Lung microvascular endothelial cell (primary cell): ENCODE results near the gene RXFP4. TPM values are rescaled to one million over a fixed set of nuclear protein-coding genes. Genes with fewer than 3 reads are reported as not detected.
"Not testable (repeated sequence)": the region's sequence is repeated elsewhere in the genome, so short reads cannot be mapped to it uniquely, and the experiment has no call there.

Experiments
- DNase-seq, 2 donors: peaks; one replicate each; pipeline versions ENCODE4 v3.0.0 to v3.0.0-alpha.2; 2010; ENCODE audit warnings: low read depth in 2 of 2
- total RNA-seq: library from RNA; depleted of rRNA; stranded (reverse); fragments of >200 nt; gene quantifications from 2 replicates; pipeline ENCODE4 v1.2.1, GENCODE V29; 2014

Gene RXFP4, protein sequence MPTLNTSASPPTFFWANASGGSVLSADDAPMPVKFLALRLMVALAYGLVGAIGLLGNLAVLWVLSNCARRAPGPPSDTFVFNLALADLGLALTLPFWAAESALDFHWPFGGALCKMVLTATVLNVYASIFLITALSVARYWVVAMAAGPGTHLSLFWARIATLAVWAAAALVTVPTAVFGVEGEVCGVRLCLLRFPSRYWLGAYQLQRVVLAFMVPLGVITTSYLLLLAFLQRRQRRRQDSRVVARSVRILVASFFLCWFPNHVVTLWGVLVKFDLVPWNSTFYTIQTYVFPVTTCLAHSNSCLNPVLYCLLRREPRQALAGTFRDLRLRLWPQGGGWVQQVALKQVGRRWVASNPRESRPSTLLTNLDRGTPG
- not detected in 2 replicates for total RNA-seq

DNA sequence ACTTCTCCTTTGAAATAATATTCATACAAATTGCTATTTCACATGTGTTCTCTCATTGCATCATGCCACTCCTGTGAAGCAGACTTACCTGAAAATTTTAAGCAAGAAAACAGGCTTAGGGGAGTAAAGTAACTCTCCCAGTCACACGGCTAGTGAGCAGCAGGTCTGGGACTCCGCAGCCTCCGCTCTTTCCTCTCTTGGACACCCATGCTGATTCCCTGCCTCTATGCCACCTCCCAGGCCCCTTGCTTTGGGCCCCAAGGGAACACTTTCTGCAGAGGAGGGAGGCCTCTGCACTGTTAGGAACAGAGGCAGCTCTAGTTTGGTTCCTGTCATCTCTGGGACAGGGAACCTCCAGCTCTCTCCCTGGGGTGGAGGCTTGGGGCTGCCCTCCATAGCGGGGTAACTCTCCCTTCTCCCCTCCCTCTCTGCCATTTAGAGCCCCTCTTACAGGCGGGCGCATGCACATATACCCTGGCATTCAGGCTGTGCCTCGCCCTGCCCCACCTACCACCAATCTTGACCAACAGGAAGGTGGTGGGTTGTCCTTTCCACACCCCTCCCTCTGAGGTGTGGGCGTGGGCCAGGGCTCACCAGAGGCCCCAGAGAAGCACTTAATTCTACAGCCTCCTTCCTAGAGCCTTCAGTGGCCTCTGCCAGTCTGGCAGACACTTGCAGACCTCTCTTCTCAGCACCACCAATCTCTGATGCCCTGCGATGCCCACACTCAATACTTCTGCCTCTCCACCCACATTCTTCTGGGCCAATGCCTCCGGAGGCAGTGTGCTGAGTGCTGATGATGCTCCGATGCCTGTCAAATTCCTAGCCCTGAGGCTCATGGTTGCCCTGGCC, at the start of gene RXFP4:
RXFP4 (plus strand) TSS at position 646 of the 852 bp plus-strand sequence; CDS start at position 718, 72 bp downstream.
- no peak for DNase-seq

DNA sequence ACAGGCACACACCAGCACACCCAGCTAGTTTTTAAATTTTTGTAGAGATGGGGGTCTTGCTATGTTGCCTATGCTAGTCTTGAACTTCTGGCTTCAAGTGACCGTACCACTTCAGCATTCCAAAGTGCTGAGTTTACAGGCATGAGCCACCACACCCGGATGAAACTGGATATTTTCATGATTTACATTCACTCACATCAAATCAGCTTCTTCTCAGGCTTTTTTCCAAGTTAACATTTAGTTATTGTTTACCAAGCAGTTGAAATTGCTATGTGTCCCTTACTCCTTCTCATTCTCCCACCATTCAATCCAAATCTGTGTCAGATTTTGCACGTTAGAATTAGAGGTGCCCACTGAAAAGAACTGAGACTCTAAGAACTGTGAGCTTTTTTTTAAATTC, 48.6 kb upstream of the RXFP4 start:
- peak; percentile 49 to 73 for DNase-seq

DNA sequence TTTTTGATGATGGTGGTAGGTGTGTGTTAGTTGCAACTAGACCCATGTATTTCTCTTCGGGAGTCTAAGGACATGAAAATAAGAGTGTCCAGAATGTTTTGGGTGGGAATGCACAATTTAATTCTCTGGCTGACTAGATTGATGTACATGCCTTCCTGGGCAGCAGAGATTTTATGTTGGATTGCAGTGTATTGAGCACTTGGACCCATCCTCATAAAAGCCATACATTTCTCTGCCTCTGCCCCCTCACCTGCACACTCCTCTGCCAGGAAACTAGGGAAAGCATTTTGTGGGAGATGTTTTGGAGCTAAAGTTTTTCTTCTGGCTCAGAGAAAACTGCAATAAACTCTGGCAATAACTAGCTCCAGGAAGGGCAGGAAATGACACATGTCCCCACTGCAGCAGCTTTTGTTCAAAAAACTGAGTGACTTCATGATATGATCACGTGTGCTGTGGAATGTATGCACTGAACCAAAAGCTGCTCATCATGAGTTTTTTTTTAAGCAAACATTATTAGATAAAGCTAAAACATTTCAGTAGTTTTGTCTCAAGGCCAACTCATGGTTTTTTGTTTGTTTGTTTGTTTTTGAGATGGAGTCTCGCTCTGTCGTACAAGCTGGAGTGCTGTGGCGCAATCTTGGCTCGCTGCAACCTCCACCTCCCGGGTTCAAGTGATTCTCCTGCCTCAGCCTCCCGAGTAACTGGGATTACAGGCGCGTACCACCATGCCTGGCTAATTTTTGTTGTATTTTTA, 47.9 kb upstream of the RXFP4 start:
- peak; percentile 94 to 97 for DNase-seq

DNA sequence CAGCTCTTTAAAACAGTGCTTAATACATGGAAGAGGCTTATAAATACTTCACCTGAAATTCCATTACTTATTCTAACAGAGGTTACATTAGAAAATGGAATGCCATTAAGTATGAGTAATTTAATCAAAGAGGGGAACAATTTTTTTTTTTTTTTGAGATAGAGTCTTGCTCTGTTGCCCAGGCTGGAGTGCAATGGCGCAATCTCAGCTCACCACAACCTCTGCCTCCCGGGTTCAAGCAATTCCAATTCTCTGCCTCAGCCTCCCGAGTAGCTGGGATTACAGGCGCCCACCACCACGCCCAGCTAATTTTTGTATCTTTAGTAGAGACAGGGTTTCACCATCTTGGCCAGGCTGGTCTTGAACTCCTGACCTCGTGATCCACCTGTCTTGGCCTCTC, 45.8 kb upstream of the RXFP4 start:
- DNase-seq = not testable (repeated sequence)

DNA sequence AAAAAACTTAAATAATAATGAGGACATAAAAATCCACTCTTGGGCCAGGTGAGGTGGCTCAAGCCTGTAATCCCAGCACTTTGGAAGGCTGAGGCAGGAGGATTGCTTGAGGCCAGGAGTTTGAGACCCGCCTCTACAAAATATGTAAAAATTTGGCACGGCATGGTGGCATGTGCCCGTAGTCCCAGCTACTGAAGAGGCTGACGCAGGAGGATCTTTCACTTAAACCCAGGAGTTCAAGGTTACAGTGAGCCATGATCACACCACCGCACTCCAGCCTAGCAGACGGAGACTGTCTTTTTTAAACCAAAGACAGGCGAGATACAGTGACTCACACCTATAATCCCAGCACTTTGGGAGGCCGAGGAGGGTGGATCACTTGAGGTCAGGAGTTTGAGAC, 45.0 kb upstream of the RXFP4 start:
- DNase-seq = not testable (repeated sequence)

DNA sequence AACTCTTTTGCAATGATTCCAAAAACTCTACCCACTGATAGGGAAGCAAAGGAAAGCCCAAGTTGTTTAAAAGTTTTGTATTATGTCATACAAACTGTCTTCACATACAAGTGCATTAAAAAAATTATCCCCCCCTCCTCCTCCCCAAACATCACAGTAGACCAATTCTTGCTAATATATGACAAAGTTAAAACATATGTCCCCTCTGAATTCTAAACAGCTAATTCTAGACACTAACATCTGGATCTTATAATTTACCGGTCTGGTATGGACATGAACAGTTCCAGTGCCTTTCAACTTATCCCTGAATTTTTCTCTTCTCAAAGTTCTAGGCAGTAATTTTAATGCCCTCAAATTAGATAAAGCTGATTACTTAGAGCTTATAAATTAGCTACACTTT, 43.7 kb upstream of the RXFP4 start:
- no peak for DNase-seq

DNA sequence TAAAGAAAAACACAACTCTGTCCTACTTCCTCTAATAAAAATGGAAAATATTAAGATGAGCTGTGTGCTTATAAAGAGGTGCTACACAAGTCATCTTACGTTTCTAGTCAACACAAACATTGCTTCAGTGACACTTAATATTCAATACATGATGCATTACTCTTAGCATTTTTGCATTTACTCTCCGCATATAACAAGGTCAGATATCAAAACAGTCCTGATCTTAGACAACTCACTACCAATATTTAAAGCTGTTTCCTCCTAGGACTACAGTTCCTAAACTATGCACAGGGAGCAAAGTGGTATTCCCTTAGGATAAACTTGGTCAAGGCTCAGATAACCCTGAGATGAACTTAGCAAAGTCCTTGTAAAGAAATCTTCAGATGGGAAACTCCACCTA, 42.5 kb upstream of the RXFP4 start:
- no peak for DNase-seq

DNA sequence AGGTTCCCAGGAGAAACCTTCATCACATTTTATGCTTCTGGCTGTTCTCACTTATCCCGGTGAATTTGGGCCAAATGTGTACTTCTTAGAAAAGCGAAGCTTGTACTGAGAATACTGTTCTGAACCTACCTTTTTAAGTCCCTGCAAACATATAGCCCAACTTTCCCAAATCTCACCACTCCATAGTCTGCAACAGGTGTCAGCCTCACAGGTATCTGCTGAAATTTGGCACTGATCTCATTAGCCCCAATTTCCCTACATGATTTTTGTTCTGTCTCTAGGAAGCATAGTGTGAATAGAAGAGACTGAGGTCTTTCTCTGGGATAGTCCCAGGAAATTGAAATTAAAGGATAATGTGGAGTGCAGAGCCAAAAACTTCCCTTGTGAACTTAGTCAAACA, 41.8 kb upstream of the RXFP4 start:
- no peak for DNase-seq

DNA sequence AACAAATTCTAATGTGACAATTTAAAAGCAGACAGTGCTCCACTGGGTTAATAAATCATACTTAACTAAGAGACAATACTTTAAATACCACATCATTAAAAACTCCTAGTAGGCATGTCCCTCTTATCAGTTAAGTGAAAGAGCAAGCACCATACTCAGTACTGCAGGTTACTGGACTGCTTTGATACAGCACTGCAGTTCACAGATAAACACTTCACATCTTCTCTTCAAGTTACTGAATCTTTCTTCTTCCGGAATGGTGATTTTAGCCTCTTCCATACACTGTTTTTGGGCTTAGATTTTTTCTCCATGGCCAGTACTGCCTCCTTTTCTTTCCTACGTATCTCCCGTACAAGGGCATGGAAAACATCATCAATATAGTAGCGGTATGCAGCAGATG, 41.3 kb upstream of the RXFP4 start:
- DNase-seq = no peak

DNA sequence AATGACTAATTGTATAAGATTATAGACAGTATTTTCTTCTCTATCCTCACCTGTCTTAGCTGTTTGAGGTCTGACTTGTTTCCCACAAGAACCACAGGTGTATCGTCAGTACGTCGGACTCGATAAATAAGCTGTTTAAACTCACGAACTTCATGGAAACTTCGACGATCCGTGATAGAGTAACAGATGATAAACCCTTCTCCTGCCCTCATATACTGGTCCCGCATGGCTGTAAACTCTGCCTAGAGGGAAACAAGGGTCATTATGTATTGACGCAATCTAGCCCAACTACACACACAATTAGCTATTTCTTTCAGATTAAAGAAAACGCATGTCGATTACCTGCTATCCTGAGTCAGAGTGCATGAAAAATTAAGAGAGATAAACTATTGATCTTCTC, 37.2 kb upstream of the RXFP4 start:
- no peak for DNase-seq

DNA sequence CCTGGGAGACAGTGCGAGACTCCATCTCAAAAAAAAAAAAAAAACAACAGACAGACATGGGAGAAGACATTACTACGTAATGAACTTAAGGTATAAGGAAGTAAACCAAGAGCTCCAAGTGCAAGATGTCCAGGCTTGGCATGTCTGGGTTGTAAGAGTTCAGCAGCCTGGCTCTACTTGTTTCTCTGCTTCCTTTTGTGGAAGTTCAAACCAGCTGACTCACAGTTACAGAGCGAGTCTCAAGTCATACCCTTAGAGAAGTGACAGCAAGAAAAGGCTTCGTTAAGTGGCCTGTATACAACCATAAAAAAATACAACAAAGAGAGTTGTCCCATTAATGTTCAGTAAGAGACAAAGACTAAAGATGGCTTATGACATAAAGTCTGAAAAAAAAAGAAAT, 31.5 kb upstream of the RXFP4 start:
- peak in 1 of 2 donors; percentile 78 for DNase-seq

DNA sequence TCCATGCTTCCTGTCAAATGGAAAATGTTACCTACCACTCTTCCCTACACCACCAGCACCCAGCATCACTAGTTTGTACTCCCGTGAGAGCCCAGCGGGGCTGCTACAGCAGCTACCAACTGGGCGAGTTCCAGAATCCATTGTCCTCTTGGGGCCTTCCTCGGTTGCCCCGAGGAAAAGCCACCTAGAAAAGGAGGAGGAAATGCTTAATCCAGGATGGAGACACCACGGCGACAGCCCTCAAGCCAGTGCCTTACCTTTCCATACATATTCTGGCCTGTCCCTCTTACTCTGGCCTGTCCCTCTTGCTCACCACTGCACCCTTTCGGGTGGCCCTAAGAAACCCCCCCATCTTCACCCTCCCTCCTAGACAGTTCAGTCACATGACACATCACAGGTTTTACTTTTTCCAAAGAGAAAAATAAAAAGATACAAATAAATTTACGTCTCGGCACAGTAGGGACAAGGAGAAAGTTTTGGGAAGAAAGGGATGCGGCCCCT, 30.8 kb upstream of the RXFP4 start:
- DNase-seq = peak; percentile 59 to 77

DNA sequence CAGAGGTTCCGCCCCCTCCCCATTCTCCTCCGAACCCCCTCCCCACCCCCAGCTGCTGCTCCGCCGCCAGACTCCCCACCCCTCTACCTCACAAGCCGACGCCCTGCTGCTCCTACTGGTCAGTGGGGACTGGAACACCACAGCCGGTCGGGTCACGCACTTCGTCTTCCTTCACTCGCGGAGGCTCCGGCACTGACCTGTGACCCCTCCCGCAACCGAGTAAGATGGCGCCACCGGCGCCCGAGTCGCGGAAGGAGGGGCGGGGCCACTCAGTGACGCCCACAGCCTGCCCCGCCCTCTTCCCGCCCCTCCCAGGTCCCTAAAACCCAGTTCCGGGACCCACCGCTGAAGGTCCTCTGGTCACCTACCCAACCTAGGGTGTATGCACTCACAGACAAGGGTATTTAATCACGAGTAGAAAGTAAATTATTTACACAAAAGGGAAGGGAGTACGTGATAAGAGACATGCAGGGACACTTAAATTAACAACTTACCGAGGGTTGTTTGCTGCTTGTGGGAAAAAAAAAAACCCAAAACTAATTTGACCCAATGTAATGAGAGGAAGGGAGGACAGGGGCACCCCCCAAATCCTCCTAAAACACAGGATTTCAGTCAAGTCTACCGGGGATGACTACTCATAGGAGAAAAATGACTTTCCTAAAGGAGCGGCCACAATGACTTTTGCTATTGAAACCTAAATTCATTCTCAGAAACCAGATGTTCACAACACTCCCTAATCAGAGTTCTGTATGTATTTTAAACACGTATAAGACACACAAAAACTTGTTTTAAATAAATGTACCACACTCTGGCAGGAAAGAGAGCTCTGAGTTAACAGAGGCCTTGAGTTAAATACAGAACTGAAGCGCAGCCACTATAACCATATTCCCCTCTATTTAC, 30.0 kb upstream of the RXFP4 start, which contains the start of gene RIT1:
RIT1 (minus strand) TSS at position 194 of the 900 bp plus-strand sequence. CDS start 588 bp downstream, outside the sequence.
- DNase-seq = peak; percentile 76 to 80

DNA sequence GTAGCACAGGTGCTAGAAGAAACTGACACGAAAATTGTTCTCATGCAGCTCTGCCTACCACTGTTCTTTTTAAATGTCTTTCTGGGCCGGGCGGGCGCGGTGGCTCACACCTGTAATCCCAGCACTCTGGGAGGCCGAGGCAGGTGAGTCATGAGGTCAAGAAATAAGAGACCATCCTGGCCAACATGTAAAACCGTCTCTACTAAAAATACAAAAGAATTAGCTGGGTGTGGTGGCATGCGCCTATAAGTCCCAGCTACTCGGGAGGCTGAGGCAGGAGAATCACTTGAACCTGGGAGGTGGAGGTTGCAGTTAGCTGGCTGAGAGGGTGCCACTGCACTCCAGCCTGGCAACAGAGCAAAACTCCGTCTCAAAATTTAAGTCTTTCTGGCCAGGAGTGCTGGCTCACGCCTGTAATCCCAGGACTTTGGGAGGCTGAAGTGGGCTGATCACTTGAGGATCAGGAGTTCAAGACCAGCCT, 29.3 kb upstream of the RXFP4 start:
- no peak for DNase-seq

DNA sequence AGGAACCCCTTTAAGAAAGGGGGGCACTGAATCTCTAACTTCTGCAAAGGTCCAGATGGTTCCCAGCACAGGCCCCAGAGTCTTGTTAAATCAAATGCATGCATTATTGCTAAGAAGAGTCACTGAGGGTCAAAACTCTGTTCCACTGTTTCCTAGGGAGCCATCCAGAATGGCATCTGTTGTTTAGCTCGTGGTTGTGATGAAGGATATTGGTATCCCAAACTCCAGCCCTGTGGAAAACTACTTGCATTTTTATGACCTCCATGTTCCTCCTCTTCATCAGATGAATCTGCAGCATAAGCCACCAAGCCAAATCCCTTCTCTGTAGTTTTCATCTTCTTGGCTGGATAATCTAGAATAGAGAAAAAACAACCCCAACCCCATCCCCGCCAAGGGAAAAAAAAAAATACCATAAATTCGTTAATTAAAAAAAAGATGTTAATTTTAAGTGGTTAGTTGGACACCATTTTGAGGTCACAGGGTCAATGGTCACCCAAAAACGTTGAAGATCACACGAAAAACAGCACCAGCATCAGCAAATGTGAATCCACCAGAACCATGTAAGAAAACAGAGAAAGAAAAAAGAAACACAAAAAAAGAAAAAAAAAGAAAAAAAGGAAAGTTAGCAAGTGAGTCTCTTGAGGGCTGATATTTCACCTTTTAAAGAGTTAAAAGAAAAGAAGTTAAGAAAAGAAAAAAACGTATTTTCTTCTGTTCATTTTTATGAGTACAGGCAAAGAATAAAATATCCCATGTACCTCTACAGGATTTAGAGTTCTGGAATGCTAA, 27.3 kb upstream of the RXFP4 start:
- no peak for DNase-seq

DNA sequence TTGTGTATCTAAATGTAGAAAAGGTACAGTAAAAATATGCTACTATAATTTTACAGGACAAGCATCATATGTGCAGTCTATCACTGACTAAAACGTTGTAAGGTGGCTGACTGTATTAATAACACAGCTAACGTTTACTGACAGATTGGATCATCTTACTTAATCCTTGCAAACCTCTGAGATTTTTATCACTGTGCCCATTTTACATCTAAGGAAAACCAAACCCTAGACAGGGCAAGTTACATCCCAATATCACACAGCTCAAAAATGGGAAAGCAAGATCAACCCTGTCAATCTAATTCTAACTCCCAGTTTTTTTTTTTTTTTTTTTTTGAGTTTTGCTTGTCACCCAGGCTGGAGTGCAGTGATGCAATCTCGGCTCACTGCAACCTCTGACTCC, 22.8 kb upstream of the RXFP4 start:
- DNase-seq = no peak

DNA sequence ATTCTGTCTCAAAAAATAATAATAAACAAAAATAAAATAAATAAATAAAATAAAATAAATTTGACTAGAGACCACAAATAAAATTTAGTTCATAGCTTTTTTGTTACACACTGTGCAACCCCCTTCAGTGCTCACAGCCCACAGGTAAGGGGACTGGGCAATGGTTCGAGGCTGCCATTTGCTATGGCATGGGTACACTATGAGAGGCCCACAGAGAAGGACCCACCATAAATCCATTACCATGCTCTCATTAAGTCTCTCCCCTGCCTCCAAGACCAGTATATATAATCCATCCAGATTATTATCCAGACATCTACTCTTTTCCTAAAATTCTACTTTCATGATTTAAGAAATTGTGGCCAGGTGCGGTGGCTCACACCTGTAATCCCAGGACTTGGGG, 21.6 kb upstream of the RXFP4 start:
- no peak for DNase-seq

DNA sequence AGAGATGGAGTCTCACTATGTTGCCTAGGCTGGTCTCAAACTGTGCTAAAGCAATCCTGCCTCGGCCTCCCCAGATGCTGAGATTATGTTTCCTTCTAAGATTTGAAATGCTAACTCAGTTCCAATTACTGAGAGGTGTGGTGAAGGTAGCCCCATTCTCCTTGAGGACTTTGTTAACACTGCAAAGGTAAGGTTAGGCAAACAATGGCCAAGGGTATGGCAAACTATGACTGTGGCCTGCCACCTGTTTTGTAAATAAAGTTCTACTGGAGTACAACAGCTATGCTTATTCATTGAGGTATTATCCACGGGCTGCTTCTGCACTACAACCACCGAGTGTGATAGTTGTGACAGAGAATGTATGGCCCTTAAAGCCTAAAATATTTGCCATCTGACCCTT, 20.7 kb upstream of the RXFP4 start:
- no peak for DNase-seq

DNA sequence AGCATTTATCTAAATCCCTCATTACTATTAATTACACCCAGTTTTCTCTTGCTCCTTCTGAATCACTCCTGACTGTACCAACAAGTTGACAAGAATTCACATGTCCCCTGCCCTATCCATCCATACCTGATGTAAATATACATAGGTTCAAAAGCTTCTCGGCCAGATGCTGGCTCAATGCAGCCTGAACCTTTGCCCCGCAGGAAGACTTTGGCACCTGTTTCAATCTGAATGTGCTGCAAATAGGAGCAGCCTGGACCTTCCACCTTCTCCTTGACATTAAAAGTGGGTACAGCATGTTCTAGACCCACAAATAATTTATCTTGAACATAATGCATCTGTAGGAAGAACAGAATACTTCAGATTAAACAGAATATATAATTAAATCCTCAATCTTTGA, 15.9 kb upstream of the RXFP4 start:
- DNase-seq = no peak

DNA sequence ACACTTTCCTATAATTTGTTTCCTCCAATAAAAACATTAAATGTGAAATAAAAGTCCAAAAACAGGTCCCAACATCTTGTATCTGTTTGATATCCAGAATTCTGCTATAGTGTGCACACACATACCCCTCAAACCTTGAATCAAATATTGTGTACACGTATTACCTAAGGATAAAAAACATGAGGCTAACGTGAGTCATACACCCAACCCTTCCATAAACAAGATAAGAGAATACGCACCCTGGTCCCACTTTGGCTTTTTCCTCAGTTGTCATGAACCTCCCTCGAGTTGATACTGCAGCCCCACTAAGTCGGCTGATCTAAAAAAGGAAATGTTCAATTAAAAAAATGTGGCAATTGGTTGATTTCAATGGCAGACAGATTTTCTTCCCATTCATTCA, 12.4 kb upstream of the RXFP4 start:
- DNase-seq = peak in 1 of 2 donors; percentile 18
